ENCODE data around the gene KCNIP2.

DNA sequence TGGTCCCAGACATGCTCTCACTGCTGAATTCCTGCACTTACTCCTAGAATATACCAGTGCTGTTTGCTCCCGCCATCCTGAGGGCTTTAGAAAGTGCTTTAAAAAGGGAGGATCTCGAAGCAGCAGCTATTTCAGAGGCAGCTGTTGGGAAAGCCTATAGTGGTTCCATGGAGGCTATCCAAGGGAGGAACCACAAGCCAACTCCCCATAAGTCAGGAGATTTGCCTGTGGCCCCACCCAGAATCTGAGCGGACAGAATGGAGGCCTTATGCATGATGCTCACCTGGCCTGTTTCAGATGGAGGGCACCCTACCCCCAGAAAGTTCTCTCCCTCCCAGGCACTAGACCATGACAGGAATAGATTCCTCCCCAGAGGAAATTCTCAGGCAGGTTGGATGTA lies 2.3 kb upstream of the KCNIP2 start:
- TF ChIP-seq, protein P1, sequence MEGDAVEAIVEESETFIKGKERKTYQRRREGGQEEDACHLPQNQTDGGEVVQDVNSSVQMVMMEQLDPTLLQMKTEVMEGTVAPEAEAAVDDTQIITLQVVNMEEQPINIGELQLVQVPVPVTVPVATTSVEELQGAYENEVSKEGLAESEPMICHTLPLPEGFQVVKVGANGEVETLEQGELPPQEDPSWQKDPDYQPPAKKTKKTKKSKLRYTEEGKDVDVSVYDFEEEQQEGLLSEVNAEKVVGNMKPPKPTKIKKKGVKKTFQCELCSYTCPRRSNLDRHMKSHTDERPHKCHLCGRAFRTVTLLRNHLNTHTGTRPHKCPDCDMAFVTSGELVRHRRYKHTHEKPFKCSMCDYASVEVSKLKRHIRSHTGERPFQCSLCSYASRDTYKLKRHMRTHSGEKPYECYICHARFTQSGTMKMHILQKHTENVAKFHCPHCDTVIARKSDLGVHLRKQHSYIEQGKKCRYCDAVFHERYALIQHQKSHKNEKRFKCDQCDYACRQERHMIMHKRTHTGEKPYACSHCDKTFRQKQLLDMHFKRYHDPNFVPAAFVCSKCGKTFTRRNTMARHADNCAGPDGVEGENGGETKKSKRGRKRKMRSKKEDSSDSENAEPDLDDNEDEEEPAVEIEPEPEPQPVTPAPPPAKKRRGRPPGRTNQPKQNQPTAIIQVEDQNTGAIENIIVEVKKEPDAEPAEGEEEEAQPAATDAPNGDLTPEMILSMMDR (IDR thresholded peaks at IDR 0.05), result no peak
- TF ChIP-seq ZFX (IDR thresholded peaks at IDR 0.05; ENCODE audit: borderline replicate concordance), result no peak

Measured in 22Rv1 (cell line).